NCI-H1417 (cell line): ENCODE results near the gene TACSTD2.
"Not testable (repeated sequence)": the region's sequence is repeated elsewhere in the genome, so short reads cannot be mapped to it uniquely, and the experiment has no call there.

Experiments used
- DNase-seq, 3 experiments: peaks; one replicate each; lab custom pipeline; 2025; lab: John Stamatoyannopoulos, UW

TACSTD2 gene

DNA sequence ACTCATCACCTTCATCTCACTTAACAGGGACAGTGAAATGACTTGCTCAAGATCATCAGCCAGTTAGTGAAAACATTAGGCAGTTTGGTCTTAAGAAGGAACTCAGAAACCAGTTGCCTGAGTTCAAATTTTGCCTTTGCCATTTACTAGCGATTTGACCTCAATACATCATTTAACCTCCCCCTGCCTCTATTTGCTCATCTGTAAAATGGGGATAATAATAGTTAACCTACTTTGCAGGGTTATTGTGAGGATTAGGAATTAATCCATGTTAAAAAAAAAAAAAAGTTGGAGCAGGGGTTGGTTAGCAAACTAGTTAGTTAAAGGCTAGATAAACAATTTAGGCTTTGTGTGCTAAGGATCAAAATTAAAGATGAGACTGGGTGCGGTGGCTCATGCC, 10.6 kb upstream of the TACSTD2 start:
- no peak for DNase-seq

- no peak for DNase-seq
Measured at GRCh38 chr1:58586271-58586670, 9.2 kb upstream of the TACSTD2 start.

- no peak for DNase-seq
Measured at GRCh38 chr1:58585581-58586151, 8.6 kb upstream of the TACSTD2 start.

DNA sequence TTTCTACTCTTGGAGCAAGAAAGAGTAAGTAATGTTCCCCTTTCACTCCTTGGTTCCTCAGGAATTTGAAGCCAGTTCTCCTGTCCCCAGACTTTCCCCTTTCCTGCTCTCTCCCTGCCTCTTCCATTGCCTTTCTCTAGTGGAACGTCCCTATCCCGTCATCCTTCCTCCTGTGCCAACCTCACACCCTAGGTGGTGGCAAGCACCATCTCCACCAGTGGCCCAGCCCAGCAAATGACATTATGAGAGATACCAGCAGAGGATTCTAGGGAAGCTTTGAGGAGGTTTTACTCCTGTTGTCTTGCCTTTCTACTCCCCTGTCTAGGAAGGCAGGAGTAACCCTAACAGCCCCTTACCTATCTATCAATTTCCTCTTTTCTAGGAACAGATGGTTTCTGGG, 8.1 kb upstream of the TACSTD2 start:
- DNase-seq, result no peak

DNA sequence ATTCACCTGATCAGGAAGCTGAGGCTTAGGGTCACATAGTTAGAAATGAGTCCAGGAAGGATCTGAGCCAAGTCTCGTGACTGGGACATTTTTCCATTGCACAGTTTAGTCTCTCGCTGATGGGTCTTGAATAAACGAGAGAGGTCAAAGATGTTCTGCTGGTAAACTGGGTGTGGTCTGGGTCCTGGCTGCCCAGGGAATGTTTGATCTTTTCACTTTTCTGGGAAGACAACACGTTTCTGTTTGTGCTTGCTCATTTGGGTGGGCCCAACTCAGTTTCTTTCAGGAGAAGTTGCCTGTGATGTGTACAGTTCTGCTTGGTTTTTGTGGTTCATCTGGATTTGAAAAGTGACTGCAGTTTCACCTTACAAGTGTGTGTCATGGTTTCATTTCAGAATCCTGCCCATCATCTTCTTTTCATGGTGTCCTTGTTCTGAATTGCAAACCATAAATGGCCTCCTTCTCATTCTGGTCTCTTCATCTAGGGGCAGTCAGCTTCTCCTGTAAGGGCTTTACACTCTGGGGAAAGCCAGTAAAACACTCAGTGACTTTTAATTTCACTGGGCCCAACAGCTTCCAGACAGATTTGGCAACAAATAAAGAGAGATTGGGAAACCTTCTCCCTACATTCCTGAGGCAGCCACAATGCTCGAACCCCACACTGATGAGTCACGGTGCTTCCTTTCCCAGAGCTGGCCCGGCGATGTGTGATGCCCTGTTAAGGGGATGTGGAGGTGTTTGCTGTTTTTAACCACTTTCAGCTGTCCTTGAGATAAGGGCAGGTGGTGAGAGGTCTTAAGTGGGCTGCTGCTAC, 7.2 kb upstream of the TACSTD2 start:
- no peak for DNase-seq

DNA sequence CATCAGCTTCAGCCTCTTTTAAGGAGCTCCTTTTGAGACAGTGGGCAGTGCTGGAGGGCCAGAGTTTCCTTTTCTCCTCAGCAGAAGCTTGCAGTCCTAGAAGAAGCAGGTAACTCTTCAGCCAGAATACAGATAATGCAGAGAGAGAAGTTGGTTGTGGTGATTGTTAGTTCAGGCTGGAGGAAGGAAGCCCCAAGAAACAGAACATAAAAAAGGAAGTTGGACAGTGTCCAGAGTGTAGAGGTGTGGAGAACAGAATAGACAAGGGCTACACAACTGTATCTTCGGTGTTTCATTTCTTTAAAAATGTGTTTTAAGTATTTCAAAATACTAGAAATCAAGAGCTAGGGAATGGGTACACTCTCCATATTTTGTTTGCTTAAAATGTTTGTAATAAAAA, 6.4 kb upstream of the TACSTD2 start:
- DNase-seq, result no peak

DNA sequence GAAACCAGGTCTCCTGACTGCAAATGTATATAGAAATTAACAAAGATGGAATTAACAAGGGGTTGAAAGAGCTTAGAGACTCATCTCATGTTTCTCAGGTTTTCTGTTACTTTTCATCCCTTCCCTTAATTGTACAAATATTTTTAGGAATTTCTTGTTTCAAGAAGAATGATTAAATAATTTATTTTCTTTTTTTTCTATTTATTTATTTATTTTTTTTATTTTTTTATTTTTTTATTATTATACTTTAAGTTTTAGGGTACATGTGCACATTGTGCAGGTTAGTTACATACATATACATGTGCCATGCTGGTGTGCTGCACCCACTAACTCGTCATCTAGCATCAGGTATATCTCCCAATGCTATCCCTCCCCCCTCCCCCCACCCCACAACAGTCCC, 5.1 kb upstream of the TACSTD2 start:
- DNase-seq, result not testable (repeated sequence)

- no peak for DNase-seq
Measured at GRCh38 chr1:58581641-58582040, 4.6 kb upstream of the TACSTD2 start.

GRCh38 chr1:58580186-58580585, 3.1 kb upstream of the TACSTD2 start:
- no peak for DNase-seq

GRCh38 chr1:58577654-58578030, 590 bp upstream of the TACSTD2 start:
- DNase-seq, result no peak

GRCh38 chr1:58576325-58576726, 726 bp downstream of the TACSTD2 start:
- peak in 1 of 3 experiments; percentile 14 for DNase-seq

DNA sequence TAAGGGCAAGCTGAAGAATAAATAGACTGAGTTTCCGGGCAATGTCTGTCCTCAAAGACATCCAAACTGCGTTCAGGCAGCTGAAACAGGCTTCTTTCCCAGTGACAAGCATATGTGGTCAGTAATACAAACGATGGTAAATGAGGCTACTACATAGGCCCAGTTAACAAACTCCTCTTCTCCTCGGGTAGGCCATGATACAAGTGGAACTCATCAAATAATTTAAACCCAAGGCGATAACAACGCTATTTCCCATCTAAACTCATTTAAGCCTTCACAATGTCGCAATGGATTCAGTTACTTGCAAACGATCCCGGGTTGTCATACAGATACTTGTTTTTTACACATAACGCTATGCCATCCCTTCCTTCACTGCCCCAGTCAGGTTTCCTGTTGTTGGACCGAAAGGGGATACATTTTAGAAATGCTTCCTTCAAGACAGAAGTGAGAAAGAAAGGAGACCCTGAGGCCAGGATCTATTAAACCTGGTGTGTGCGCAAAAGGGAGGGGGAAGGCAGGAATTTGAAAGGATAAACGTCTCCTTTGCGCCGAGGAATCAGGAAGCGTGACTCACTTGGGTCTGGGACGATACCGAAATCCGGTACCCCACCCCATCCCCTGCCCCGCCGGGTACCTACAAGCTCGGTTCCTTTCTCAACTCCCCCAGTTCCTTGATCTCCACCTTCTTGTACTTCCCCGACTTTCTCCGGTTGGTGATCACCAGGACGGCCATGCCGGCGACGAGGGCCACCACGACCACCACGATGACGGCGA, 1.3 kb downstream of the TACSTD2 start:
- no peak for DNase-seq

DNA sequence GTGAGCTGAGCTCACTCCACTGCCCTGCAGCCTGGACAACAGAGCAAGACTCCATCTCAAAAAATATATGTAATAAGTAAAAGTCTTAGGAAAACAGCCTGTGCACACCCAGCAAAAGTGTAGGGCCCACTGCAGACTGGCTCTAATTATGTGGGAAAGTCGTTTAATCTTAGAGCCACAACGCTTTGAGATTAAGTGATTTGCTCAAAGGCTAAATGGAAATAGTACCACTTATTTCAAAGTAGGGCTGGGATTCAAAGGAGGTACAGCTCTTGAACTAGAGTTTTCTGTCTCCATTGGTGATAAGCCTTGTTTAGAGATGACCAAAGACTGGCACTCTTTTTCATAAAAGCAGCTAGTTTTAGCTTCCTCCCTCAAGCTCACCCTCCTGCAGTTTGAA, 2.2 kb downstream of the TACSTD2 start:
- no peak for DNase-seq

- no peak for DNase-seq
Measured at GRCh38 chr1:58573705-58574591, 3.1 kb downstream of the TACSTD2 start.

DNA sequence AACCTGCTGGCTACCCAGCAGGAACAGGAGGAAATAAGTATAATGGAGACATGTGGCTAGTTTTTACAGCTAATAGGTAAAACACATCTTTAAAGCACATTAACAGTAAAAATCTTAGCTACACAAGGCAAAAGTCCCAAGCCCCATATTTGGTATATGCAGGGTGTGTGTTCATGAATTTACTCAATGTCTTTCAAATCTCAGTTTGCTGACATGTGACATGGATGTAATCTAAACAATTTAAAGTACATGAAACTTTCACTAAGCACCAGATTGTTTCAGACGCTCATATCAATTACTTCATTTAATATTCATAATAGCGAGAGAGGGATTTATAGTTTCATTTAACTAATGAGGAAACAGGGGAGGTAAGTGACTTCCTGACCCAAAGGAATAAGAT, 3.9 kb downstream of the TACSTD2 start:
- no peak for DNase-seq

- DNase-seq, result peak in 1 of 3 experiments; percentile 17
Measured at GRCh38 chr1:58572690-58573089, 4.4 kb downstream of the TACSTD2 start.

DNA sequence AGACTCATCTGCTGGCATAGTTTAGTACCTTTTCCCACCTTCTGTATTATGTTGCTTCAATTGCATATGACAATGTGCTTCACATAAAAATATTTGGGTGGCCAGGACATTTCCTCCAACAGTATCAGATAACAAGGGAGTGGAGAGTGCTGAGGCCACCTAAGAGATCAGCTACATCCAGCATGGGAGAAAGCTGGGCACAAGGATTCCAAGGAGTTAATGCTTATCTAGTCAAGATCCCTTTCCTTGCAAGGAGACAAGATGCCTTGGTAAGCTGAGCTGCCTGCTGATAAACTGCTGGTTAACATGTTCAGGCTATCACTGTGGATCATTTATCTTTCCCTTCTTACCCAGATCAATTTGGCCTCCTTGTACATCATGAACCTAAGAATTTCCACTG, 5.4 kb downstream of the TACSTD2 start:
- no peak for DNase-seq

DNA sequence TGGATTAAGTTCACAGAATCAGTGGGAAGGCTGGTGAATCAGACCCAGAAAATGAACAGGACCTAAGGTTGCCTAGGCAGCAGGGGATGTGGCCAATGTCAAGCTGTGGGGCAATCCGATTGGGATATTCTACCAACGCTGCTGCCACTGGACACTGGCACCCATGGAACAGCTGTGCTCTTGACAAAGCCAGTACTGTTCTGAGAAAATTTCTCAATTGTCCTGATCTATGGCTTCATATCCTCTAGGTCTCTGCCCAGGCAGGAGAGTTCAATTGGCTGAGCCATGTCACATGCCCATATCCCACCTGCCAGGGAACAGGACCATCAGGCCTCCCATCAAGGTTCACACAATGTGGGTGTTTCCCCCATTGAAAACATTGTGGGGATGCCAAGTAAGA, 6.2 kb downstream of the TACSTD2 start:
- no peak for DNase-seq

GRCh38 chr1:58570094-58570493, 7.0 kb downstream of the TACSTD2 start:
- DNase-seq, result no peak

GRCh38 chr1:58568911-58569310, 8.1 kb downstream of the TACSTD2 start:
- DNase-seq, result no peak

DNA sequence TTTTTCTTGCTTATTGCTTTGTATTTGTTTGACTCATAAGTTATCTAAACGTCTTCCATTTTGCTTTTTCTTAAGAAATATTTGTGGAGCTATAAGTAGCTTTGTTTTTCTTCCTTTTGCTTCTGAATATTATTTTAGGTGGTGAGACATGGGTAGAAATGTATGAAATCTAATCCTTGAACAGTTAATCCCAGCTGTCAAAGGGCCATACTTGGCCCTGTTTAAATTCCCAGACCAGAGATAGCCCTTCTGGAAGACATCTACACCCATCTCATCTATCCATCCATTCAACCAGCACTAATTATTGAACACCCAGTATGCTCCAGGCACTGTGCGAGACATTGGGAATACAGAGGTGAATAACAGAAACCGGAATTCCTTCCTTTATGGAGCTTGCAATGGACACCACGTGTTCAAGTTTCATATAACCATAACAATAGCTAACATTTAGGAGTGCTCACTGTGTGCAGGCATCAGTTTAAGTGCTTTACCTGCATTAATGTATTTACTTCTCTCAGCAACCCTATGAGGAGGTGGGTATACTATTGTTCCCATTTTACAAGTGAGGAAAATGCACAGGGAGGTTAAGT, 8.7 kb downstream of the TACSTD2 start:
- DNase-seq, result no peak

DNA sequence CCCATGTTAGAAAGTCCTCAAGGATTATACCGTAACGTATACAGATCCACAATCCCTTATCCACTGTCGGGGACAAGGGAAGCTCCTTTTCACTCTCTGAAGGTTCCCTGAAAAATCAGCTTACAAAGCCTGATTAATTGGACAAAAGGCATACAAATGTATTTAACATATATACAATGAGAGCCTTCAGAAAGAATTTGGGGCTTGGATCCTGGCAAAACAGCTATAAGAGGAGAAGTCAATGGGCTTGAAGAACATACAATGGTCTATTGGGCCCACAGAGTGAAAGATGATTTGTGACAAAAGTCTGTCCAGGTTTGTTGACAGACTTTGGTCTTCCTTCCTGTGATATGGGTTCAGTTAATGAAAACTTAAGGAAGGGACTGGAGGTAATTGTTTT, 10.7 kb downstream of the TACSTD2 start:
- no peak for DNase-seq
